HEK293T (cell line): Measurements from ENCODE around the gene SCAI.

Experiments used
- ARNT ChIP-seq: fragments of 450-650 bp; IDR thresholded peaks from 2 replicates; pipeline ENCODE4 v1.6.1; 2017; ENCODE audit warnings: mild to moderate bottlenecking
- BHLHE40 ChIP-seq: fragments of 450-650 bp; IDR thresholded peaks from 2 replicates; pipeline ENCODE4 v1.6.1; 2016; ENCODE audit warnings: mild to moderate bottlenecking, moderate library complexity, borderline replicate concordance
- CTBP1 ChIP-seq: fragments of 450-650 bp; IDR thresholded peaks from 2 replicates; pipeline ENCODE4 v1.6.1; 2016; ENCODE audit warnings: borderline replicate concordance
- ELF4 ChIP-seq: fragments of 450-650 bp; IDR thresholded peaks from 2 replicates; pipeline ENCODE4 v1.6.1; 2017; ENCODE audit warnings: antibody characterized with exemption
- FOXK2 ChIP-seq: fragments of 450-650 bp; IDR thresholded peaks from 2 replicates; pipeline ENCODE4 v1.6.1; 2016; ENCODE audit warnings: mild to moderate bottlenecking
- FOXM1 ChIP-seq: fragments of 450-650 bp; IDR thresholded peaks from 2 replicates; pipeline ENCODE4 v1.6.1; 2017; ENCODE audit warnings: mild to moderate bottlenecking, borderline replicate concordance
- HDGF ChIP-seq: fragments of 450-650 bp; IDR thresholded peaks from 2 replicates; pipeline ENCODE4 v1.6.1; 2017; ENCODE audit warnings: antibody characterized with exemption, borderline replicate concordance
- NFRKB ChIP-seq: fragments of 450-650 bp; IDR thresholded peaks from 2 replicates; pipeline ENCODE4 v1.6.1; 2016; ENCODE audit warnings: mild to moderate bottlenecking, moderate library complexity
- PKNOX1 ChIP-seq: fragments of 450-650 bp; IDR thresholded peaks from 2 replicates; pipeline ENCODE4 v1.6.1; 2016
- SP1 ChIP-seq: fragments of 450-650 bp; IDR thresholded peaks from 2 replicates; pipeline ENCODE4 v1.6.1; 2017
- SUZ12 ChIP-seq: fragments of 450-650 bp; IDR thresholded peaks from 2 replicates; pipeline ENCODE4 v1.6.1; 2016; ENCODE audit warnings: mild to moderate bottlenecking
- TARDBP ChIP-seq: fragments of 450-650 bp; IDR thresholded peaks from 2 replicates; pipeline ENCODE4 v1.6.1; 2016

- TF ChIP-seq BHLHE40 = no peak
- TF ChIP-seq FOXK2 = no peak
- TF ChIP-seq CTBP1 = no peak
- no peak for TF ChIP-seq SUZ12
- no peak for TF ChIP-seq ARNT
- no peak for TF ChIP-seq TARDBP
- no peak for TF ChIP-seq HDGF
- no peak for TF ChIP-seq ELF4
- TF ChIP-seq SP1 = no peak
- TF ChIP-seq PKNOX1 = no peak
- TF ChIP-seq FOXM1 = no peak
- TF ChIP-seq NFRKB = no peak
These were observed 8.4 kb upstream of the SCAI start for GRCh38 chr9:125151730-125152129.
